Activated B cell treated with CpG ODN at 0.5 μM for 24 hours (primary cell): ENCODE data around the gene TMPRSS6. TPM values are rescaled to one million over a fixed set of nuclear protein-coding genes. Genes with fewer than 3 reads are reported as not detected.

Source experiments
- ATAC-seq: fragments of 200-7000 bp; cut with Tn5 transposase; one replicate; pipeline ENCODE4 v1.10.0; 2021; ENCODE audit warnings: low read depth, mild to moderate bottlenecking, moderate library complexity
- CTCF ChIA-PET: fragments of 350-600 bp; sonication (Branson Sonifier 250); formaldehyde crosslinking; loops from one replicate; lab custom pipeline; 2021; ENCODE audit warnings: antibody characterized with exemption; lab: Charles Lee
- POLR2A ChIA-PET: fragments of 350-600 bp; sonication (Branson Sonifier 250); formaldehyde crosslinking; loops from one replicate; lab custom pipeline; 2021; ENCODE audit warnings: antibody characterized with exemption; lab: Charles Lee
- DNase-seq: peaks from one replicate; pipeline ENCODE4 v3.0.0; 2022
- H3K27ac Mint-ChIP-seq: one replicate; pipeline ENCODE4 v1.8.0; 2020; ENCODE audit warnings: mixed read lengths
- H3K27me3 Mint-ChIP-seq: one replicate; pipeline ENCODE4 v1.8.0; 2021; ENCODE audit warnings: mixed read lengths
- H3K36me3 Mint-ChIP-seq: one replicate; pipeline ENCODE4 v1.8.0; 2021; ENCODE audit warnings: low read depth, mixed read lengths
- H3K4me1 Mint-ChIP-seq: one replicate; pipeline ENCODE4 v1.8.0; 2021; ENCODE audit warnings: mixed read lengths
- H3K4me3 Mint-ChIP-seq: one replicate; pipeline ENCODE4 v1.8.0; 2020; ENCODE audit warnings: mild to moderate bottlenecking, mixed read lengths
- H3K9me3 Mint-ChIP-seq: one replicate; pipeline ENCODE4 v1.8.0; 2020; ENCODE audit warnings: mixed read lengths
- intact Hi-C: fragments of 100-400 bp; cut with micrococcal nuclease; formaldehyde crosslinking; loops from one replicate; pipeline ENCODE4 v1.15.1; 2024
- total RNA-seq: library from RNA; stranded (reverse); gene quantifications from 2 replicates; pipeline ENCODE4 v1.2.3, GENCODE V29; 2022
- TF ChIP-seq, protein P1 (sequence below): fragments of 200-600 bp; IDR thresholded peaks from one replicate; pipeline ENCODE4 v1.8.0; 2022; ENCODE audit warnings: antibody characterized with exemption, mild to moderate bottlenecking

The TMPRSS6 gene
- total RNA-seq, 1 donor from 2014 or later, result 5.4 TPM

DNA sequence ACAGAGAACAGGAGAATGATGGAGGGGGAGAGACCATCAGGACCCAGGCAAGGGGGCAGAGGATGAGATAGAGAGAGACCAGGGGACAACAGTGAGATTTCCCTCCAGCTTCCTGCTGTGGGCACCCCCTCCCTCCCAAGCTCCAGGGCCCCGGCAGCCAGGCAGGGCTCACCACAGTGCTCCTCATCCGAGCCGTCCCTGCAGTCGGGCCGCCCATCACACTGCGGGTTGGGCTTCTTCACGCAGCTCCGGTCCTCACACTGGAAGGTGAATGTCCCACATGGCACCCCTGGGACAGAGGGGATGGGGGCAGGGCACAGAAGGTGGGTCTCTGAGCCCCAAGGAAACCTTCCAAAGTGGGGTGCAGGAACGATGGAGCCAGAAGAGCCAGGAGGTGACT is 38.8 kb downstream of the TMPRSS6 start:
- no peak for DNase-seq
- H3K4me1 Mint-ChIP-seq, result no peaks in the 10 kb centered on the region
- ATAC-seq, result no peak
- intact Hi-C loops, result no loop called here
- no peak overlapping the region for H3K27ac Mint-ChIP-seq
- H3K27me3 Mint-ChIP-seq, result peaks cover 21% of the 10 kb centered on the region
- POLR2A ChIA-PET, result no interaction called here
- TF ChIP-seq, protein P1, sequence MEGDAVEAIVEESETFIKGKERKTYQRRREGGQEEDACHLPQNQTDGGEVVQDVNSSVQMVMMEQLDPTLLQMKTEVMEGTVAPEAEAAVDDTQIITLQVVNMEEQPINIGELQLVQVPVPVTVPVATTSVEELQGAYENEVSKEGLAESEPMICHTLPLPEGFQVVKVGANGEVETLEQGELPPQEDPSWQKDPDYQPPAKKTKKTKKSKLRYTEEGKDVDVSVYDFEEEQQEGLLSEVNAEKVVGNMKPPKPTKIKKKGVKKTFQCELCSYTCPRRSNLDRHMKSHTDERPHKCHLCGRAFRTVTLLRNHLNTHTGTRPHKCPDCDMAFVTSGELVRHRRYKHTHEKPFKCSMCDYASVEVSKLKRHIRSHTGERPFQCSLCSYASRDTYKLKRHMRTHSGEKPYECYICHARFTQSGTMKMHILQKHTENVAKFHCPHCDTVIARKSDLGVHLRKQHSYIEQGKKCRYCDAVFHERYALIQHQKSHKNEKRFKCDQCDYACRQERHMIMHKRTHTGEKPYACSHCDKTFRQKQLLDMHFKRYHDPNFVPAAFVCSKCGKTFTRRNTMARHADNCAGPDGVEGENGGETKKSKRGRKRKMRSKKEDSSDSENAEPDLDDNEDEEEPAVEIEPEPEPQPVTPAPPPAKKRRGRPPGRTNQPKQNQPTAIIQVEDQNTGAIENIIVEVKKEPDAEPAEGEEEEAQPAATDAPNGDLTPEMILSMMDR, result no peak
- H3K4me3 Mint-ChIP-seq, result no peak overlapping the region
- CTCF ChIA-PET, result no interaction called here
- H3K36me3 Mint-ChIP-seq, result no peaks in the 10 kb centered on the region
- no peaks in the 10 kb centered on the region for H3K9me3 Mint-ChIP-seq

DNA sequence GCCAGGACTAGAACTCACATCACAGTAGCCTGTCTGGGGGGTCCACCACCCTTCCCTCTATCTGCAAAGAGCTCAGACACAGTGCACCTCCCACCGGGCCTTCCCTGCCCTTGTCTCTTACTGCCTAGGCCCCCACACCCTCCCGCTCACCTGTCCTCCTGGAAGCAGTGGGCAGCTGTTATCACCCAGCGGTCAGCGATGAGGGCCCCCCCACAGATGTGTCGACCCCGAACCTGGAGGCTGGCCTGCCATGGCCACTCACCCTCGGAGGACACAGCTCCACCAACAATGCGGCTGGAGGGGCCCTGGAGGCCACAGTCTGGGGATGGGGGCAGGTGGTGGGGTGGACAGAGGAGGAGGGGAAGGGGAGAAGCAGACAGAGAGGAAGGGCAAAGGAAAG is 39.2 kb downstream of the TMPRSS6 start:
- ATAC-seq, result no peak

DNA sequence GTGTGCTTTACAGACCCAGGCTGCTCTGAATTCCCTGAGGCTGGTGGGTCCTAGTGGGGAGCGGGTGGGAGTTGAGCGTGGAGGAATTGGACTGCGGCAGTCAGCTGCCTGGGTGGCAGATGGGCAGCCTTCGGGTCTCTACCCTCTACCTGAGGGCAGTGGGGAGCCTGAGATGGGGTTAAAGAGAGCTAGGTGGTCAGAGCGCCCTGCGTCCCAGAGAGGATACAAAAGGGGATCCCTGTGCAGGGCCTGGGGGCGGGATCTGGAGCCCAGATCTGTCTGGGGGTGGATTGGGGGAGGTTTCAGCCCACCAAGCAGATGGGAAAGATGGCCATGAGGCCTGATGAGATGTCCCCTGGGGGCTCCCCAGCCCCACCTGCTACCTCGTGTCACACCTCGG is 39.8 kb downstream of the TMPRSS6 start:
- TF ChIP-seq, protein P1, result no peak
- Mint-ChIP-seq H3K9me3 (no peaks in the 10 kb centered on the region), H3K4me3 (no peak overlapping the region), H3K4me1 (no peaks in the 10 kb centered on the region), H3K36me3 (no peaks in the 10 kb centered on the region), H3K27me3 (peaks cover 21% of the 10 kb centered on the region), H3K27ac (no peak overlapping the region)
- ATAC-seq, result no peak
- ChIA-PET POLR2A (no interaction called here), CTCF (no interaction called here)
- intact Hi-C loops, result no loop called here
- no peak for DNase-seq

More for the DNA sequence above, 39.2 kb downstream of the TMPRSS6 start:
- Mint-ChIP-seq H3K4me3 (no peak overlapping the region), H3K4me1 (no peaks in the 10 kb centered on the region), H3K36me3 (no peaks in the 10 kb centered on the region), H3K27ac (no peak overlapping the region), H3K9me3 (no peaks in the 10 kb centered on the region), H3K27me3 (peaks cover 21% of the 10 kb centered on the region)
- no peak for DNase-seq
- TF ChIP-seq, protein P1, result no peak
- intact Hi-C loops, result no loop called here
- POLR2A ChIA-PET, result no interaction called here
- CTCF ChIA-PET, result no interaction called here

DNA sequence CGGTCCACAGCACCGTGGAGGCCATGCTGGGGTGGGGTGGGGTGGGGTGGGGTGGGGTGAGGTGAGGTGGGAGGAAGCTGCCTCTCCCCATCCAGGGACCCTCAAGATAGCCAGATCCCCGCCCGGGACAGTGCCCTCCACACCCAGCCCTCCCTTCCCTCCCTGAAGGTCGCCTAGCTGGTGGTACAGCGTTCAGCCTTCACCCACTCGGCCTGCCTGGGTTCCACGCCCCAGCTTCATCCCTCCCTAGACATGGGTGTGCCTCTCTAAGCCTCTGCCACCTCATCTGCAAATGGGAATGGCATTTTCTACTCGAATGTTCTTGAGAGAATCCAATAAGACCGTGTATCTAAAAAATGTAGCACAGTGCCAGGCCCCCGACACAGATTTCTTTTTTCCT is 40.2 kb downstream of the TMPRSS6 start:
- H3K27me3 Mint-ChIP-seq, result peaks cover 21% of the 10 kb centered on the region
- H3K27ac Mint-ChIP-seq, result no peak overlapping the region
- DNase-seq (no peak), ATAC-seq (no peak)
- H3K4me1 Mint-ChIP-seq, result no peaks in the 10 kb centered on the region
- ChIA-PET POLR2A (interaction anchor here (0.9 kb wide), 1 partner anchor 10 kb away, joined by 3 read pairs; no protein-coding TSS in a partner anchor), CTCF (no interaction called here)
- TF ChIP-seq, protein P1, result no peak
- intact Hi-C loops, result no loop called here
- peaks cover 2% of the 10 kb centered on the region for H3K36me3 Mint-ChIP-seq
- no peaks in the 10 kb centered on the region for H3K9me3 Mint-ChIP-seq
- no peak overlapping the region for H3K4me3 Mint-ChIP-seq

DNA sequence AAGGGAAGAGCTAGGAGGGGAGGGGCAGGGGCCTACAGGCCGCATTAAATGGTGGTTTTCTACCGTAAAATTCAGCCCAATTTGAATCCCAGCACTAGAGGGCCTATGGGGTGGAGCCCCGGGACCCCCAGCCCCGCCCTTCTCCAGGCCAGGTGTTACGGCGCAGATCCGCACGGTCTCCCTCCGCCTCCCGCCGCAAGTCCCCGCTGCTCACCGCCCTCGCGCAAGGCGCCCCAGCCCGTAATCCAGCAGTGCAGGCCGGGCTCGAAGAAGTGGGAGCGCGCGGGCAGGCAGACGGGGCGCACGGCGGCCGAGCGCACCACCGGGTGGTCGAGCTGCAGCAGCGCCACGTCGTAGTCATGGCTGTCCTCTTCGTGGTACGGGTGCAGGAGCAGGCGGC is 40.7 kb downstream of the TMPRSS6 start:
- intact Hi-C loops, result no loop called here
- Mint-ChIP-seq H3K9me3 (no peaks in the 10 kb centered on the region), H3K36me3 (peaks cover 5% of the 10 kb centered on the region), H3K27ac (no peak overlapping the region), H3K27me3 (peaks cover 21% of the 10 kb centered on the region), H3K4me3 (no peak overlapping the region), H3K4me1 (no peaks in the 10 kb centered on the region)
- no peak for ATAC-seq
- ChIA-PET CTCF (no interaction called here), POLR2A (interaction anchor here (0.6 to 0.9 kb wide), 2 partner anchors 11 to 976 kb away, joined by 3 to 4 read pairs; no protein-coding TSS in a partner anchor)
- no peak for DNase-seq
- TF ChIP-seq, protein P1, result no peak
